HuH-7 (cell line): Measurements from ENCODE around the gene ZC3H7B.

ENCODE experiments used
- DNase-seq: peaks from one replicate; pipeline ENCODE4 v3.0.0; 2011; ENCODE audit warnings: low spot score

ZC3H7B gene

GRCh38 chr22:41356430-41357028 is 55.2 kb downstream of the ZC3H7B start:
- DNase-seq: no peak

GRCh38 chr22:41357191-41357590 is 55.9 kb downstream of the ZC3H7B start:
- DNase-seq: no peak

- no peak for DNase-seq
Observed at GRCh38 chr22:41358927-41359326, 57.6 kb downstream of the ZC3H7B start.

- DNase-seq: no peak
Observed at GRCh38 chr22:41359376-41359775, 58.1 kb downstream of the ZC3H7B start.

GRCh38 chr22:41360126-41360525 is 58.8 kb downstream of the ZC3H7B start:
- DNase-seq: peak; percentile 86

- no peak for DNase-seq
Observed at GRCh38 chr22:41361716-41362310, 60.5 kb downstream of the ZC3H7B start.

GRCh38 chr22:41362615-41363014 is 61.3 kb downstream of the ZC3H7B start:
- no peak for DNase-seq

- DNase-seq: no peak
Observed at GRCh38 chr22:41364233-41364632, 62.9 kb downstream of the ZC3H7B start.

- no peak for DNase-seq
Observed at GRCh38 chr22:41364955-41365354, 63.6 kb downstream of the ZC3H7B start.

- no peak for DNase-seq
Observed at GRCh38 chr22:41365425-41365824, 64.1 kb downstream of the ZC3H7B start.

GRCh38 chr22:41366323-41367029 is 65.2 kb downstream of the ZC3H7B start:
- no peak for DNase-seq

GRCh38 chr22:41367039-41367679 is 65.8 kb downstream of the ZC3H7B start:
- DNase-seq: no peak

GRCh38 chr22:41367680-41368542 is 66.6 kb downstream of the ZC3H7B start:
- DNase-seq: no peak

- DNase-seq: no peak
Observed at GRCh38 chr22:41368543-41369423, 67.5 kb downstream of the ZC3H7B start.

GRCh38 chr22:41369424-41369745 is 68.1 kb downstream of the ZC3H7B start:
- no peak for DNase-seq

- DNase-seq: no peak
Observed at GRCh38 chr22:41369837-41370236, 68.5 kb downstream of the ZC3H7B start.

GRCh38 chr22:41377846-41378245 is 76.5 kb downstream of the ZC3H7B start:
- DNase-seq: no peak

- DNase-seq: peak; percentile 82
Observed at GRCh38 chr22:41380993-41381328, 79.6 kb downstream of the ZC3H7B start.

GRCh38 chr22:41381329-41382097 is 80.2 kb downstream of the ZC3H7B start, which contains the start of gene TEF:
TSS of gene TEF (plus strand) at chr22:41381942. CDS start at chr22:41382045, 103 bp downstream.
- DNase-seq: peak; percentile 100

GRCh38 chr22:41382098-41382578 is 80.8 kb downstream of the ZC3H7B start:
- peak; percentile 81 for DNase-seq
